ENCODE measurements around the gene RASGRF2.

The RASGRF2 gene

DNA sequence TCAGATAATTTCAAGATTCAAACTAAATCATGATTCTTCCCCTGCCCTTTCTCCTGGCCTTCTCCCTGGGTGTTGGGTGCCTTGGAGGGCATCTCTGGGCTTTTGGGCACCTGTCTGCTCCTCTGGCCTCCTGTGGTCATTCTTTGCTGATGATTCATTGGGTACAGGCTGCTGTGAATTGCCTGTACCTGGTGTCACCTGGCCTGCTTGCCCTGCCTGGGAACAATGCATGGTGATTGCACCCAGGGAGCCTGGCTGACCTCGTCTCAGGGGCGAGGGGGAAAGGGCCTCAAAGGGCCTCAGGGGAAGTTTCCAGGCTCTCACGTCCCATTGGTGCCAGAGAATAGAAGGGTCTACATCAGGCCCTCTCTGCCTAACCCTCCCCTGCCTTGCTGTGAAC, 252.9 kb downstream of the RASGRF2 start:
- DNase-seq: no peak

DNA sequence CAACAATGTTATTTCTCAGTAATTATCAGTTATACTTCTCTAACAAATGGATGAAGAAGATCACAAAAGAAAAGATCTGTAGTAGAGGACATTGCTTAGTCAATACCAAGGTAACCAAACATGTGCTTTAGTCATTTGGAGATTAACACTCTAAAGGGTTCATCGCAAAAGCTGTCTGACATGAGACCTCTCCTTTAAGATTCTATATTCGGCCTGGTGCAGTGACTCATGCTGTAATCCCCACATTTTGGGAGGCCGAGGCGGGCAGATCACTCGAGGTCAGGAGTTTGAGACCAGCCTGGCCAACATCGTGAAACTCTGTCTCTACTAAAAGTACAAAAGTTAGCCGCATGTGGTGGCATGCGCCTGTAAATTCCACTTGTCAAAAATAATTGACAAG, 254.7 kb downstream of the RASGRF2 start:
- no peak for DNase-seq

DNA sequence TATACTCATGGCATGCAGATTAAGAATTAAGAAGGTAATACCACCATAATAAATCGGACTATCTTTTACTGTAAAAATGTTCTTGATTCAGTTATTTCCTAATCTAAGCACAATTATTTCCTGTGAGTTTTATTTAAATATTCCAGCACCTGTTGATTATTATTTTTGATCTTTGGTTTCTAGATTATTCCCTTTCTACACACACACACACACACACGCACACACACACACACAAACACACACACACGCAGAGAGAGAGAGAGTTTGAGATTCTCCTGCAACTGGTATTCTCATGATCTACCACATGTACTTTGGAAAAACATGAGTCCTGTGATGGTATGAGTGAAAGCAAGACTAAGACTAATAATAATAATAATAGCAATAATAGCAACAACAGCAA, 256.0 kb downstream of the RASGRF2 start:
- no peak for DNase-seq

DNA sequence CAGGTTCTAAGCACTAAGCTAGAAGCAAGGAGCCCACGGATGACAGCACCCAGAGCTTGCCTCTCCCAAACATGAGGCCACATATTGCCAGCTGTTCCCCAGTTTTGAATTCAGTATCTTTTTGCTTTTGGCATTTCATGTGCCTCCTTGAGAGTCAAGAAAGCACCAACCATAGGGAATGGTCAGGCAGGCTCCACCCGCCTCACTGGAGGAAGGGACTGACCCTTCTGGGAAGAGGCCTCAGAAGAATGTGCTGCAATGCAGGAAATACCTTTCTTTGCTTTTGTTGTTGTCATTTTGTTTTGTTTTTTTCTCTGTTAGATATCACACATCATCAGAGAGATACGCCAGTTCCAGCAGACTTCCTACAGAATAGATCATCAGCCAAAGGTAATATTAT, 259.2 kb downstream of the RASGRF2 start:
- no peak for DNase-seq

DNA sequence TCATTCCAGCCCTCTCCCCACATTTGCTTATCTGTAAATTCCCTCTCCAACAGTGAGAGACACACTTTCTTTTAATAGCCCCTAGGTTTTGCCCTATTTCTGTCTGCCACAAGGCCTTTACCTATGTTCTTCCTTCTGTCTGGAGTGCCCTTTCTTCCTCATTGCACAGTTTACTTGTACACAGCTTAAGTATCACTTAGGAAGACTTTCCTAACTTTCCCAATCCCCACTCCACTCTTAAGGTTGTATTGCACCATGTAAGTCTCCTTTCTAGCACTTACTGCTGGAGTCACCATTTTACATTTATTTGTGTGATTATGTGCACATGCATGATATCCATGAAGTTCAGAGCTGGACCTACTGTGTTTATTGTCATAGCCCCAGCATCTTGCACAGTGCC, 262.1 kb downstream of the RASGRF2 start:
- DNase-seq: no peak

GRCh38 chr5:81225463-81225862, 265.3 kb downstream of the RASGRF2 start:
- DNase-seq: no peak

GRCh38 chr5:81226286-81226685, 266.1 kb downstream of the RASGRF2 start:
- DNase-seq: no peak

DNA sequence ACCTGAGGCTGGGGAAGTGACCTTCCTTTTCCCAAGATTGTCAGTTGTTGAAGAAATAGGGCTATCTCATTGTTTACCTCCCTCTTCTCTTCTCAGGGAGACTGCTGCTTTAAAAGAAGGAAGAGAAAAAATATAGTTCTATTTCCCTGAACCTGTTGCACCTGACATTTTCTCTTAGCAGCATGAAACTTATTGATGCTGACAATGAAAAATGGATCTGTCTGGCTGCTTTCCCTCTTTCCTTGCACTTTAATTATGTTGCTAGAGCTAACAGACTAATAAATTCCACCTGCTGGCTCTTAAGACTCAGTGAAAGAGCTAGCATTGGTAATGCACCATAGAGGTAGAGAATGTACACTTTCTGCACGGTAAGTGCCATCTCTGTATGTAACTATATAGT, 266.8 kb downstream of the RASGRF2 start:
- no peak for DNase-seq

GRCh38 chr5:81228084-81228483, 267.9 kb downstream of the RASGRF2 start:
- DNase-seq: no peak

GRCh38 chr5:81230416-81230815, 270.3 kb downstream of the RASGRF2 start:
- DNase-seq: no peak

DNA sequence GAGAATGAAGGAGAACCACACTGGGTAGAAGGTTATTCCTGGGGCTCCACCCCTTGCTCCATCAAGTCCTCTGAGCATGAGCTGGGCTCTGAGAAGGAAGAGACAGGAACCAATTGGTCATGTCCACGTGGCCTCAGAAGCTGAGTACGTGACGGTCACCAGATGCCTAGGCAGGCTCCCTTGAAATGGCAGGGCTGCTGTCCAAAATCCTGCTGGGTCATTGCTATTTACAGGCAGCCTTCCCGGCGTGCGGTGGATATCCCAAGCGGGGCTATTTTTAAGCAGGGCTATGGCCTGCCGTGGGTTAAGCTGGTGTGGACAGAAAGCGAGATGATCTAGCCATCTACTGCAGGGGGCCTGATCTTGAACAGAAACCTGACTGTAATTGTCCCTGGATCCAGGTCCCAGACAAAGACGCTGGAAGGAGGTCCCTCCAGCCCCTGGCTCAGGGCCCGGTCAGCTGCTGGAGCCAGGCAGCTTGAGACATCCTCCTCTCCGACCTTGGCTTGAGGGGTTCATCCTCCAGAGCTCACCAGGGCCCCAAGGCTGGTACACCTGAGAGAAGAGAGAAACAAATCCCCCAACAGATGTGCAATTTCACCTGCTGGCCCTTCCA, 272.4 kb downstream of the RASGRF2 start:
- DNase-seq: no peak

DNA sequence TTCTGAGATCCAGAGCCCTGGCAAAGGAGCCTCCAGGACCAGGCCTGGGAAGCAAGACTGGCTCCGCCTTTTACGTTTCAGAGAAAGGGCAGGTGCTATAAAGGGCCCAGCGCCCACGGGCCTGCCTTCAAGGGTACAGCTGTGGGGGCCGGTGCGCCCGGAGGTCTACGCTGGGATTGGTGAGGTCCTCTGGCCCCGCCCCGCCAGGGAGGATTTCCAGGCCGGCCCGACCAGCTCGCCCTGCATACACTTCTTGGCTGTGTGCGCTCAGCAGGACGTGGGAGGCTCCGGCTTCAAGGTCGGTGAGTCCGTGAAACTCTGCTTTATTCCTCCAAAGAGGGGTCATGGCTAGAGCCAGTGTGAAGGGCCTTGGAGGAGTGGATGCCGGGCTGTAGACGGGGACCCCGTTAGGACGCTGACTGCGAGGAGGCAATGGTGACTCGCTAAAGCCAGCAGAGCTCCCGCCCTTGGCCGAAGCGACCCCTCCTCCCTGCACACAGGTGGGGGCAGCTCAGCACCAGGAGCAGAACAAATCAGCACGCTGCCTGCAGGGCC, 273.0 kb downstream of the RASGRF2 start, which contains the start of gene CKMT2:
CKMT2 (plus strand) TSS at position 243 of the 555 bp plus-strand sequence. CDS start 17,811 bp downstream, outside the sequence.
- no peak for DNase-seq

- DNase-seq: no peak
Observed at GRCh38 chr5:81234299-81234698, 274.1 kb downstream of the RASGRF2 start.

DNA sequence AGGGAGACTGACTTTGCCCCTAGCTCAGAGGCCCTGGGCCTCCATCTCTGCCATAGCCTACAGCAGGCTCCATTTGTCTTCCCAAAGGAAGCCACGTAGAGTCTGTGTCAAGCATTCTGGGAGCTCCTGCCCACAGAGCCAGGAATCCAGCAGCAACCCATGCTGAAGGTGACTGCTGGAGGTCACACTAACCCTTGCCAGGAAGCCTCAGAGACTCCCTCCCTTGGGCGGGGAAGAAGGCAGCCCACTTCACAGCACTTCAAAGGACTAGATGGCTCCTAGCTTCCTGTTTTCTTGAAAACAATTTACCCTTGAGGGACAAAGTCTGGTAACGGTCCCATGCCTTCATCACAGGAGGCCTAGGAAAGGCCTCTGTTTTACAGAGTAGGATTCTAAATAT, 274.6 kb downstream of the RASGRF2 start:
- no peak for DNase-seq

DNA sequence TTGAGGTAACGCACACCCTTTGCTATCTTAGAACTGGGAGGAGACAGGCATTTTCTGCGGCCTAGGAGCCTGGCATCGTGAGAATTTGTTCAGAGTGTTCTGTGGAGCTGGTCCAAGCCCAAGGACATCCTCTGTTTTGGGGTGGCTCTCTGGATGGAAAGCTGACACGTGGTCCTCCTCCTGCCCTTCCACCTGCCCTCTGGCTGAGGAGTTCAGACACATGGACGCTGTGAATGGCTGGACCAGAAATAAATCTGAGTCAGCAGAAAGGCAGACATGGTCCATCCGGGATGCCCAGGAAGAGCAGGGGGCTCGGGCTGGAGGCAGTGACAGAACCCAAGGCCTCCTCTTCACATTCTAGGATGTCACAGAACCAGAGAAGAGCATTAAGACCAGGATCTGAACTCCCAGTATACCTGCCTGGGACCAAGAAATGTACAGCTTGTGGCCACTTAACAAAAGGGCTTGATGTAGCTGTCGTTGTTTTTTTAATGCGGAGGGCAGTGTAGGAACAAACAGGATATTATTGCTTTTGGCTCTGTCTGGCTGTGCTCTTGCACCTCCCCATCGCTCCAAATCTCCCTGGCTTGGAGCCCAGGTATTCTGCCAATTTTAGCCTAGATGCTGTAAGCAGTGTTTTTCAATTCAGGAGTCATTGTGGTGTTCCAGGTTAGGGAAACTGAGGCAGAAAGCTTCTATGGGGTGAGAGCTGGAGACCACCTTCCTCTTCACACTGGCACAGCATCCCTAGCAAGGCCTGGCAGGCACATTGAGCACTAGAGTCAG, 275.3 kb downstream of the RASGRF2 start:
- DNase-seq: no peak

- DNase-seq: no peak
Observed at GRCh38 chr5:81238460-81238859, 278.3 kb downstream of the RASGRF2 start.

DNA sequence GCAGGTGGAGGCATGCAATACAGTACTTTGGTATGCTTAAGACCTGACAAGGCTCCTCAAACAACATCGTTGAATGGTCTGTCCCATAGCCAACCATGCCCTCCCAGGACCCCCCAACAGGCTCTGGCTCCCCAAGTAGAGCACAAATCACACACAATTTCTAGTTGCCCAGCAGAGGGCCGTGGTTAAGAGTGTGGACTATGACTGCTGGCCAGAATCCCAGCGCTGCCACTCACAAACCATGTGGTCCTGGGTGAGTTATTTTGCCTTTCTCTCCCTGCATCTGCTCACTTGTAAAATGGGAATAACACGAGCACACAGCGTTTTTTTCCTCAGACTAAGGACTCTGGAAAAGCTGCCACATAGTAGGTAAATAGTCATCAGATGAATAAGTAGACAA, 279.4 kb downstream of the RASGRF2 start:
- no peak for DNase-seq

DNA sequence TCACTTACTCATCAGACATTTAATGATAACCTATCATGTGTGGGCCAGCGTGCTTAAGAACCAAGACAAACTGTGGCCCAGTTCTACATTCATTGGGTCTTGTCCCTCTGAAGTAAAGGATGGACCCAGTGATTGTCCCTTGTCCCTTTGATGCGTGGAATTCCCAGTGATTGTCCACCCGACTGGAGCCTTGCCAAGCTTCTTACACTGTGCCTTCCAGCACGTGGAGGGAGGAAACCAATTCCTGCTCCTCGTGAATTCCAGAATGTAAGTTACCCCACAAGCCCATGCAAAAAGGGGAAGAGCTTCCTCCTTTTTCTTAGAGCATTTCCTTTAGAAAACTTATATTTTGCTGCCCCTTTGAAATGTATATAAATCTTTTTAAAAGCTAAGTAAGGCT, 280.8 kb downstream of the RASGRF2 start:
- no peak for DNase-seq

- DNase-seq: no peak
Observed at GRCh38 chr5:81241961-81242648, 281.9 kb downstream of the RASGRF2 start.

DNA sequence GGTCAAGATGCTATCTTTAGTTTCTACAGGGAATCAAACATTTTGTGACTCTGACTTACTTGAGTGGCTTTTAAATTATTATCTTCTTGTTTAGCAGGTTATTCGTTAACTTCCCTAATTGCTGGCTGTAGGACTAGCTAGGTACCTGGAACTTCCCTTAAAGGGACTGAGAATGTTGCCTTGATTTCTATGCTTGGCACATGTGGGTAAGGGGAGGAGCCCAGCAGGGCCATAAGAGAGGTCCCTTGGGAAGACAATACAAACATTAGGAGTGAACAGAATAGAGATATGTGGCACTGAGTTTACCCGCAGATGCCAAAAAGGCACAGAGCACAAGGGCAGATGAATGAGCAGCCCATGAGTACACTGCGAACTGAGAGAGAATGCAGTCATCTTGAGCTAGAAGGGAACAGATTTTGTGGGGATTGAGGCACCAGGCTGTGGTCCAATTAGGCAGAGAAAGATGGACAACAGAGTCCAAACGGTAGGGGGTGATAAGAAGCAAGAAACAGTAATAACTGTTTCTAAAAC, 282.8 kb downstream of the RASGRF2 start:
- DNase-seq: no peak

DNA sequence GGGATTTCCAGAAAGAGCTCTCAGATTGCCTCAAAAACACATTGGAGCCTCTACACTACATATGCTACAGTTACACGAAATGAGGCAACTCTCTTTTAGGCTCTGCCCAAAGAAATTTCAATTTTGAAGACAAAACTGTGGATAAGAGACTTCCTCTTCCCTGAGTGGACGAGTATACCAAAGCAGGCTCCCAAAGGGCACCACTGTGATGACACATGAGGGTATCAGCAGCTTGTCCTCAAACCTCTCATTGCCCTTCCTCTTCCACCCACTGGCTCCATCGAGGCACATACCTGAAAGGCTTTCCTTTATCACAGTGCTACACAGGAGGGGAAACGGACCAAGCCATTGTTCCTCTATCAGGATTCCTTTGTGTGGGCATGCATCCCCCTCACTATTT, 284.3 kb downstream of the RASGRF2 start:
- no peak for DNase-seq

DNA sequence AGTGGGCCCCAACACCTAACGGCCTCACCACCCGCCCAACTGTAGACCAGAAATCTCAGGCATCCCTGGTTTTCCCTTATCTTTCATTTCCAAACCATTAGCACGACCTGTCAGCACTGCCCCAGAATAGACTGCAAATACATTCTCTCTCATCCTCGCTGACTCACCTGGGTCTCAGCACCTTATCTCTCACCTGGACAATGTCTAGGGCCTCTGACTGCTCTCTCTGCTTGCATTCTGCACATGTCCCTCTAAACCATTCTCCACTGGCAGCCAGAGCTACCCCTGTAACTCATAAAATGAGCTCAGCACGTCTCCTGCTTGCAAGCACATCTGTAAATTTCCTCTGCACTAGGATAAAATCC, 285.7 kb downstream of the RASGRF2 start:
- no peak for DNase-seq

DNA sequence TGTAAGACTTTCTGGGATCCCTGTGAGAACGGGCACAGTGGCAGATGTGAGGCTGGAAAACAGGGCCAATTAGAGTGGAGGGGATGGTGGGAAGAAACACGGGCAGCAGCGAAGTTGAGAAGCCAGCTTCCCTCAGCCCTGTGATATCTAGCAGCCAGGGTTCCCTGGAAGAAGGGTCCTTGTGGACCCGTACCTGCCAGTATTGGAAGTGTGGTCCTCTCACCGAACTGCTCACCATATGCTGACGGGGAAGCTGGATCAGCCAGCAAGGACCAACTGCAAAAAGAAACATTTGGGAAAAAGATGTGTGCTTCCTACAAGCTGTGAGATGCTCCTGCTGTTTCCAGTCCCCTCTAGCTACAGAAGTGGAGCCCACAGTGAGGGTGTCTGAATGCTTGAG, 286.5 kb downstream of the RASGRF2 start:
- no peak for DNase-seq
